NT2/D1 (cell line): ENCODE results near the gene NRG2.

Experiments
- SUZ12 ChIP-seq: IDR thresholded peaks from 2 replicates; pipeline ENCODE4 v1.6.1; 2011; ENCODE audit not compliant: insufficient read length, insufficient read depth; ENCODE audit errors: extremely low read depth
- YY1 ChIP-seq: IDR thresholded peaks from 2 replicates; pipeline ENCODE4 v1.6.1; 2011; ENCODE audit not compliant: insufficient read length, insufficient read depth
- ZNF274 ChIP-seq: IDR thresholded peaks from 2 replicates; pipeline ENCODE4 v1.6.1; 2011; ENCODE audit warnings: mild to moderate bottlenecking, low read depth, low read length

DNA sequence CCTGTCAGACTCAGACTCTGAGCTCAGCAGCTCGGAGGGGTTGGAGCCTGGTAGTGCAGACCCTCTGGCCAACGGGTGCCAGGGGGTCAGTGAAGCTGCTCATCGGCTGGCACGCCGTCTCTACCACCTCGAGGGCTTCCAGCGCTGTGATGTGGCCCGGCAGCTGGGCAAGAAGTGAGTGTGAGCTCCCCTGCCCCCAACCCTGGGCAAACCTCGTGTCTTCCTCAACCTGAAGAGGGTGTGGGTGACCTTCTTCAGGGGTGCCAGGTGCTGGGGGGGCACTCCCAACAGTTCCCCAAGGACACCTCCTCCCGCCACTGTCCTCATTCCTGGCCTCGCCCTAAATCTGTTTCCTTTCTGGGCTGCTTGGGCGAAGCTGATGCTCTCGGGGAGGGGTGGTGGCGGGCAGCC lies 228.9 kb downstream of the NRG2 start:
- no peak for TF ChIP-seq ZNF274
- no peak for TF ChIP-seq SUZ12
- TF ChIP-seq YY1, result no peak
